B cell (primary cell): Measurements from ENCODE around the gene ZNF565.
"Not testable (repeated sequence)": the region's sequence is repeated elsewhere in the genome, so short reads cannot be mapped to it uniquely, and the experiment has no call there.

Experiments
- EZH2 ChIP-seq: IDR thresholded peaks from 2 replicates; pipeline ENCODE4 v1.6.1; 2012; ENCODE audit warnings: borderline replicate concordance, low read depth, mild to moderate bottlenecking, moderate library complexity, low read length; ENCODE audit not compliant: insufficient read depth, poor library complexity, severe bottlenecking
- TF ChIP-seq, protein P1 (sequence below): fragments of 200-600 bp; IDR thresholded peaks from one replicate; pipeline ENCODE4 v1.8.0; 2022; ENCODE audit warnings: antibody characterized with exemption, mild to moderate bottlenecking

DNA sequence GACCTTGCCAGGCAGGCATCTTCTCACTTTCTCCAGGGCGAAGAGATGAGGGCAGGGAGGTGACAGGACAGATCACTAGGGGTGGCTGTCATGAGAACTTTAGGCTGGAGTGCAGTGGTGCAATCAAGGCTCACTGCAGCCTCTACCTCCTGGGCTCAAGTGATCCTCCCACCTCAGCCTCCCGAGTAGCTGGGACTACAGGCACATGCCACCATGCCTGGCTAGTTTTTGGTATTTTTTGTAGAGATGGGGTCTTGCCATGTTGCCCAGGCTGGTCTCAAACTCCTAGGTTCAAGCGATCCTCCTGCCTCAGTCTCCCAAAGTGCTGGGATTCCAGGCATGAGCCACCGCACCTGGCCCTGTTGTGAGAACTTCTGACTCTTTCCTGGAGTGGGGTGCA lies 79.6 kb downstream of the ZNF565 start:
- TF ChIP-seq, protein P1, sequence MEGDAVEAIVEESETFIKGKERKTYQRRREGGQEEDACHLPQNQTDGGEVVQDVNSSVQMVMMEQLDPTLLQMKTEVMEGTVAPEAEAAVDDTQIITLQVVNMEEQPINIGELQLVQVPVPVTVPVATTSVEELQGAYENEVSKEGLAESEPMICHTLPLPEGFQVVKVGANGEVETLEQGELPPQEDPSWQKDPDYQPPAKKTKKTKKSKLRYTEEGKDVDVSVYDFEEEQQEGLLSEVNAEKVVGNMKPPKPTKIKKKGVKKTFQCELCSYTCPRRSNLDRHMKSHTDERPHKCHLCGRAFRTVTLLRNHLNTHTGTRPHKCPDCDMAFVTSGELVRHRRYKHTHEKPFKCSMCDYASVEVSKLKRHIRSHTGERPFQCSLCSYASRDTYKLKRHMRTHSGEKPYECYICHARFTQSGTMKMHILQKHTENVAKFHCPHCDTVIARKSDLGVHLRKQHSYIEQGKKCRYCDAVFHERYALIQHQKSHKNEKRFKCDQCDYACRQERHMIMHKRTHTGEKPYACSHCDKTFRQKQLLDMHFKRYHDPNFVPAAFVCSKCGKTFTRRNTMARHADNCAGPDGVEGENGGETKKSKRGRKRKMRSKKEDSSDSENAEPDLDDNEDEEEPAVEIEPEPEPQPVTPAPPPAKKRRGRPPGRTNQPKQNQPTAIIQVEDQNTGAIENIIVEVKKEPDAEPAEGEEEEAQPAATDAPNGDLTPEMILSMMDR, result not testable (repeated sequence)
- not testable (repeated sequence) for TF ChIP-seq EZH2
